Activated CD4-positive, alpha-beta memory T cell treated with anti-CD3 and anti-CD28 coated beads for 36 hours (primary cell): ENCODE data around the gene C4BPA. TPM values are rescaled to one million over a fixed set of nuclear protein-coding genes. Genes with fewer than 3 reads are reported as not detected.

ENCODE experiments used
- CTCF ChIA-PET: fragments of 350-600 bp; sonication (Branson Sonifier 250); formaldehyde crosslinking; loops from one replicate; lab custom pipeline; 2021; ENCODE audit warnings: antibody characterized with exemption, inconsistent platforms; lab: Charles Lee
- POLR2A ChIA-PET: fragments of 350-600 bp; sonication (Branson Sonifier 250); formaldehyde crosslinking; loops from one replicate; lab custom pipeline; 2021; ENCODE audit warnings: antibody characterized with exemption; lab: Charles Lee
- DNase-seq: peaks from one replicate; pipeline ENCODE4 v3.0.0-alpha.2; 2020
- H3K27ac Mint-ChIP-seq: one replicate; pipeline ENCODE4 v1.8.0; 2021; ENCODE audit warnings: mixed read lengths
- H3K27me3 Mint-ChIP-seq: one replicate; pipeline ENCODE4 v1.8.0; 2021; ENCODE audit warnings: mixed read lengths
- H3K36me3 Mint-ChIP-seq: one replicate; pipeline ENCODE4 v1.8.0; 2021; ENCODE audit warnings: mixed read lengths
- H3K4me1 Mint-ChIP-seq: one replicate; pipeline ENCODE4 v1.8.0; 2021; ENCODE audit warnings: low read depth, mixed read lengths
- H3K4me3 Mint-ChIP-seq: one replicate; pipeline ENCODE4 v1.8.0; 2021; ENCODE audit warnings: mild to moderate bottlenecking, mixed read lengths
- H3K9me3 Mint-ChIP-seq: one replicate; pipeline ENCODE4 v1.8.0; 2021; ENCODE audit warnings: mixed read lengths
- intact Hi-C: fragments of 100-400 bp; cut with micrococcal nuclease; formaldehyde crosslinking; loops from one replicate; pipeline ENCODE4 v1.15.1; 2023
- total RNA-seq, 2 experiments: library from RNA; stranded (reverse); gene quantifications; one replicate each; pipeline ENCODE4 v1.2.3, GENCODE V29; 2021

Gene C4BPA
- total RNA-seq, 2 experiments from 2014 or later: not detected

GRCh38 chr1:207078578-207079132 is 25.4 kb upstream of the C4BPA start:
- intact Hi-C loops: loop anchor here (2.0 to 5.0 kb wide), 2 partner anchors 74 to 146 kb away; no protein-coding TSS in a partner anchor
- peaks cover 2% of the 10 kb centered on the region for H3K4me1 Mint-ChIP-seq
- no peak overlapping the region for H3K27ac Mint-ChIP-seq
- ChIA-PET CTCF (interaction anchor here (0.7 to 3.5 kb wide), 14 partner anchors 13 to 420 kb away, joined by 3 to 24 read pairs (median 4); partner anchors contain the start of gene C1orf116), POLR2A (no interaction called here)
- no peaks in the 10 kb centered on the region for H3K9me3 Mint-ChIP-seq
- H3K4me3 Mint-ChIP-seq: no peak overlapping the region
- DNase-seq: no peak
- H3K36me3 Mint-ChIP-seq: no peaks in the 10 kb centered on the region
- peaks cover 21% of the 10 kb centered on the region for H3K27me3 Mint-ChIP-seq

GRCh38 chr1:207079706-207080241 is 24.3 kb upstream of the C4BPA start:
- intact Hi-C loops: loop anchor here (2.0 to 5.0 kb wide), 2 partner anchors 75 to 147 kb away; no protein-coding TSS in a partner anchor
- CTCF ChIA-PET: interaction anchor here (1.0 to 6.9 kb wide), 10 partner anchors 17 to 419 kb away, joined by 3 to 62 read pairs (median 4); partner anchors contain the start of gene C1orf116
- POLR2A ChIA-PET: no interaction called here

GRCh38 chr1:207081088-207081487 is 22.9 kb upstream of the C4BPA start:
- ChIA-PET CTCF (interaction anchor here (0.6 to 6.9 kb wide), 3 partner anchors 324 to 417 kb away, joined by 3 to 62 read pairs (median 14); no protein-coding TSS in a partner anchor), POLR2A (no interaction called here)
- DNase-seq: no peak

More at GRCh38 chr1:207079706-207080241, 24.3 kb upstream of the C4BPA start:
- Mint-ChIP-seq H3K36me3 (no peaks in the 10 kb centered on the region), H3K27me3 (peaks cover 27% of the 10 kb centered on the region), H3K4me3 (no peak overlapping the region), H3K27ac (no peak overlapping the region), H3K4me1 (peaks cover 5% of the 10 kb centered on the region), H3K9me3 (no peaks in the 10 kb centered on the region)
- DNase-seq: no peak

GRCh38 chr1:207081806-207082205 is 22.2 kb upstream of the C4BPA start:
- POLR2A ChIA-PET: no interaction called here
- peaks cover 11% of the 10 kb centered on the region for H3K4me1 Mint-ChIP-seq
- no peaks in the 10 kb centered on the region for H3K9me3 Mint-ChIP-seq
- H3K4me3 Mint-ChIP-seq: no peak overlapping the region
- DNase-seq: no peak
- H3K27ac Mint-ChIP-seq: no peak overlapping the region
- CTCF ChIA-PET: interaction anchor here (0.6 to 6.9 kb wide), 2 partner anchors 330 to 417 kb away, joined by 3 to 62 read pairs; no protein-coding TSS in a partner anchor
- H3K36me3 Mint-ChIP-seq: no peaks in the 10 kb centered on the region
- H3K27me3 Mint-ChIP-seq: peaks cover 25% of the 10 kb centered on the region
- intact Hi-C loops: no loop called here

More at GRCh38 chr1:207081088-207081487, 22.9 kb upstream of the C4BPA start:
- H3K27ac Mint-ChIP-seq: no peak overlapping the region
- peaks cover 28% of the 10 kb centered on the region for H3K27me3 Mint-ChIP-seq
- no peak overlapping the region for H3K4me3 Mint-ChIP-seq
- intact Hi-C loops: no loop called here
- H3K9me3 Mint-ChIP-seq: no peaks in the 10 kb centered on the region
- H3K36me3 Mint-ChIP-seq: no peaks in the 10 kb centered on the region
- H3K4me1 Mint-ChIP-seq: peaks cover 11% of the 10 kb centered on the region

GRCh38 chr1:207084232-207084631 is 19.8 kb upstream of the C4BPA start:
- H3K4me3 Mint-ChIP-seq: no peak overlapping the region
- no peaks in the 10 kb centered on the region for H3K9me3 Mint-ChIP-seq
- no peak for DNase-seq
- H3K27ac Mint-ChIP-seq: no peak overlapping the region
- POLR2A ChIA-PET: interaction anchor here (0.7 kb wide), 1 partner anchor 237 kb away, joined by 4 read pairs; the partner anchor contains the start of gene CD55
- peaks cover 10% of the 10 kb centered on the region for H3K4me1 Mint-ChIP-seq
- CTCF ChIA-PET: interaction anchor here (0.5 to 6.9 kb wide), 25 partner anchors 10 to 451 kb away, joined by 3 to 62 read pairs (median 4); partner anchors contain the start of genes CR2 and PFKFB2
- intact Hi-C loops: loop anchor here (1.0 kb wide), 2 partner anchors 321 to 415 kb away; no protein-coding TSS in a partner anchor
- peaks cover 21% of the 10 kb centered on the region for H3K27me3 Mint-ChIP-seq
- no peaks in the 10 kb centered on the region for H3K36me3 Mint-ChIP-seq

- no peak overlapping the region for H3K27ac Mint-ChIP-seq
- no peaks in the 10 kb centered on the region for H3K36me3 Mint-ChIP-seq
- no peaks in the 10 kb centered on the region for H3K9me3 Mint-ChIP-seq
- CTCF ChIA-PET: interaction anchor here (0.5 to 6.9 kb wide), 23 partner anchors 9 to 451 kb away, joined by 3 to 62 read pairs (median 4); partner anchors contain the start of gene PFKFB2
- H3K27me3 Mint-ChIP-seq: peaks cover 23% of the 10 kb centered on the region
- H3K4me3 Mint-ChIP-seq: no peak overlapping the region
- peak; percentile 60 for DNase-seq
- POLR2A ChIA-PET: interaction anchor here (0.7 kb wide), 1 partner anchor 237 kb away, joined by 4 read pairs; the partner anchor contains the start of gene CD55
- peaks cover 14% of the 10 kb centered on the region for H3K4me1 Mint-ChIP-seq
- intact Hi-C loops: loop anchor here (1.0 kb wide), 2 partner anchors 321 to 415 kb away; no protein-coding TSS in a partner anchor
Measured at GRCh38 chr1:207084701-207085180, 19.3 kb upstream of the C4BPA start.

GRCh38 chr1:207085887-207086286 is 18.1 kb upstream of the C4BPA start:
- Mint-ChIP-seq H3K9me3 (no peaks in the 10 kb centered on the region), H3K4me1 (peaks cover 16% of the 10 kb centered on the region), H3K27ac (no peak overlapping the region), H3K36me3 (no peaks in the 10 kb centered on the region), H3K4me3 (no peak overlapping the region), H3K27me3 (peaks cover 23% of the 10 kb centered on the region)
- ChIA-PET CTCF (interaction anchor here (1.6 to 6.9 kb wide), 3 partner anchors 315 to 413 kb away, joined by 4 to 62 read pairs (median 10); no protein-coding TSS in a partner anchor), POLR2A (no interaction called here)
- DNase-seq: no peak
- intact Hi-C loops: no loop called here

- Mint-ChIP-seq H3K27ac (no peak overlapping the region), H3K36me3 (no peaks in the 10 kb centered on the region), H3K4me3 (no peak overlapping the region), H3K27me3 (peaks cover 14% of the 10 kb centered on the region), H3K4me1 (peaks cover 16% of the 10 kb centered on the region), H3K9me3 (no peaks in the 10 kb centered on the region)
- CTCF ChIA-PET: interaction anchor here (1.8 kb wide), 1 partner anchor 412 kb away, joined by 4 read pairs; no protein-coding TSS in a partner anchor
- POLR2A ChIA-PET: interaction anchor here (1.8 kb wide), 1 partner anchor 234 kb away, joined by 5 read pairs; the partner anchor contains the start of gene CD55
- DNase-seq: no peak
- intact Hi-C loops: no loop called here
Measured at GRCh38 chr1:207088161-207088560, 15.9 kb upstream of the C4BPA start.

GRCh38 chr1:207088701-207089626 is 15.1 kb upstream of the C4BPA start, which contains the start of gene C4BPB:
Gene C4BPB, plus strand, starts transcription at chr1:207088860. Its CDS starts 672 bp downstream, at chr1:207089532.
- intact Hi-C loops: no loop called here
- no peaks in the 10 kb centered on the region for H3K36me3 Mint-ChIP-seq
- no peaks in the 10 kb centered on the region for H3K9me3 Mint-ChIP-seq
- H3K27me3 Mint-ChIP-seq: peaks cover 10% of the 10 kb centered on the region
- peaks cover 16% of the 10 kb centered on the region for H3K4me1 Mint-ChIP-seq
- ChIA-PET CTCF (interaction anchor here (0.7 to 1.8 kb wide), 2 partner anchors 316 to 411 kb away, joined by 3 to 4 read pairs; no protein-coding TSS in a partner anchor), POLR2A (interaction anchor here (1.8 kb wide), 1 partner anchor 233 kb away, joined by 5 read pairs; the partner anchor contains the start of gene CD55)
- DNase-seq: peak; percentile 13
- H3K4me3 Mint-ChIP-seq: peak within 1 kb of the TSS; percentile 47
- no peak within 1 kb of the TSS for H3K27ac Mint-ChIP-seq

- POLR2A ChIA-PET: interaction anchor here (1.8 kb wide), 1 partner anchor 232 kb away, joined by 5 read pairs; the partner anchor contains the start of gene CD55
- CTCF ChIA-PET: interaction anchor here (0.7 to 1.8 kb wide), 2 partner anchors 315 to 410 kb away, joined by 3 to 4 read pairs; no protein-coding TSS in a partner anchor
- intact Hi-C loops: no loop called here
- Mint-ChIP-seq H3K36me3 (no peaks in the 10 kb centered on the region), H3K27me3 (peaks cover 6% of the 10 kb centered on the region), H3K9me3 (no peaks in the 10 kb centered on the region), H3K27ac (no peak overlapping the region), H3K4me1 (peaks cover 12% of the 10 kb centered on the region), H3K4me3 (peak overlapping the region; percentile 47)
- DNase-seq: no peak
Measured at GRCh38 chr1:207089627-207090355, 14.2 kb upstream of the C4BPA start.
